Measurements from ENCODE around the gene AUTS2. TPM values are rescaled to one million over a fixed set of nuclear protein-coding genes. Genes with fewer than 3 reads are reported as not detected.

The AUTS2 gene
- total and polyA plus RNA-seq, 10 of the 15 experiments (the other 5 are each of a cell fraction or from before 2014, with no cell fraction given): 6.4 to 55.6 (median 21.6) TPM

- TF ChIP-seq PBX3 (IDR thresholded peaks at IDR 0.05; ENCODE audit: insufficient replicate concordance, low read depth, low read length) (no peak), JUNB (IDR thresholded peaks at IDR 0.05) (no peak), PAX5 (IDR thresholded peaks at IDR 0.05; ENCODE audit: borderline replicate concordance, low read depth, low read length) (no peak), BCLAF1 (IDR thresholded peaks at IDR 0.05) (no peak), HDAC2 (IDR thresholded peaks at IDR 0.05) (no peak), ATF7 (IDR thresholded peaks at IDR 0.05; ENCODE audit: low read depth) (peak; percentile 39; the same call in 1 of the 2 replicates), CREM (IDR thresholded peaks at IDR 0.05; ENCODE audit: low read depth) (0 out of 2 replicates have a peak, but pooled peaks have one; percentile 16), CBX3 (IDR thresholded peaks at IDR 0.05; ENCODE audit: borderline replicate concordance, low read depth) (no peak), IKZF1 (conservative IDR thresholded peaks at IDR 0.05) (0 out of 2 replicates have a peak, but pooled peaks have one; percentile 17), GATAD2B (conservative IDR thresholded peaks at IDR 0.05; ENCODE audit: low read depth) (no peak), KLF5 (IDR thresholded peaks at IDR 0.05; ENCODE audit: partially characterized antibody) (no peak), CBFB (IDR thresholded peaks at IDR 0.05; ENCODE audit: low read depth) (no peak), STAT3 (IDR thresholded peaks at IDR 0.05; ENCODE audit: low read depth, low read length) (no peak), SRF (IDR thresholded peaks at IDR 0.05; ENCODE audit: low read depth in 2 of 2, low read length in 2 of 2) (no peak), HDAC6 (IDR thresholded peaks at IDR 0.05; ENCODE audit: unreplicated experiment) (no peak), ZNF274 (IDR thresholded peaks at IDR 0.05; ENCODE audit: insufficient read depth, insufficient read length) (no peak), ZNF687 (IDR thresholded peaks at IDR 0.05) (peak; percentile 48; the same call in 1 of the 2 replicates), LARP7 (IDR thresholded peaks at IDR 0.05) (no peak), TCF12 (IDR thresholded peaks at IDR 0.05; ENCODE audit: low read depth, low read length) (no peak), RAD51 (IDR thresholded peaks at IDR 0.05) (no peak), STAT1 (conservative IDR thresholded peaks at IDR 0.05) (no peak), POU2F2 (IDR thresholded peaks at IDR 0.05; ENCODE audit: borderline replicate concordance, low read depth, low read length) (no peak), ZZZ3 (IDR thresholded peaks at IDR 0.05; ENCODE audit: control insufficient read depth, insufficient read length, low read depth) (no peak)
Measured at GRCh38 chr7:69827558-69827957, 229.3 kb downstream of the AUTS2 start (continued).

All from GM12878 (cell line).